ENCODE results near the gene REM1.
A peak's percentile ranks its signal among the peaks of the same experiment; 100 is the strongest.
"Not testable (repeated sequence)": the region's sequence is repeated elsewhere in the genome, so short reads cannot be mapped to it uniquely, and the experiment has no call there.

REM1 gene, protein sequence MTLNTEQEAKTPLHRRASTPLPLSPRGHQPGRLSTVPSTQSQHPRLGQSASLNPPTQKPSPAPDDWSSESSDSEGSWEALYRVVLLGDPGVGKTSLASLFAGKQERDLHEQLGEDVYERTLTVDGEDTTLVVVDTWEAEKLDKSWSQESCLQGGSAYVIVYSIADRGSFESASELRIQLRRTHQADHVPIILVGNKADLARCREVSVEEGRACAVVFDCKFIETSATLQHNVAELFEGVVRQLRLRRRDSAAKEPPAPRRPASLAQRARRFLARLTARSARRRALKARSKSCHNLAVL

DNA sequence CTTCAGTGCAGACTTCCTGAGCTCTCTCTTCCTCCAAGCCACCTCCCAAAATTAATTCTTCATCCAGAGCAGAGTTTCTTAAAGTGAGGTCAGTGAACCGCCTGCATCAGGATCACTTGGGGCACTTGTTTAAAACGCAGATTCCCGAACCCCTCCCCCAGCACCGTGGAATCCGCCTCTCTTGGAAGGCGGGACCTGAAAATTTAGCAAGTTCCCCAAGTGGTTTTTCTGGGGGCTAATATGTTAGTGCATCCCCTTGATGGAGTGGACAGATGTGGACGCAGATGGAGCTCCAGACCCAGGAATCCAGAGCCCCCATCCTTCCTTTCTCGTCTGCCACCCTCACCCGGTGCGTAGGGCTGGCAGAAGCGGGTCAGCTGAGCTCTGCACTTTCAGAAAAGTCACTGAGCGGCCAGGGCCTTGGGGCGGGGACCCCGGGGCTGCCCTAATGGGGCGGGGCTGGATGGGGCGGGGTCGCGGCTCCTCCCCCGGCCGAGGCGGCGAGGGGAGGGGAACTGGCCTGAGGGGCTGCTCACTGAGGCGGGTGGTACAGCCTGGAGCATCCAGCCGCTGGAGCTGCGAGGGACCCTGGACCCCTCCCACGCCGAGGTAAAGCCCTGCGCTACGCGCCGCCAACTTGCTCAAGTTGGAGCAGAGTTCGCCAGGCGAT is at the start of gene REM1, which contains the start of gene DEFB124:
REM1 (plus strand) TSS at position 531 of the 670 bp plus-strand sequence. CDS start 1,158 bp downstream, outside the sequence.
DEFB124 (minus strand) TSS at position 370 of the 670 bp plus-strand sequence. CDS start 2,114 bp downstream, outside the sequence.
- TF ChIP-seq EZH2phosphoT487 (IDR thresholded peaks at IDR 0.05; ENCODE audit: borderline replicate concordance, low read length), result no peak
- TF ChIP-seq, protein P1, sequence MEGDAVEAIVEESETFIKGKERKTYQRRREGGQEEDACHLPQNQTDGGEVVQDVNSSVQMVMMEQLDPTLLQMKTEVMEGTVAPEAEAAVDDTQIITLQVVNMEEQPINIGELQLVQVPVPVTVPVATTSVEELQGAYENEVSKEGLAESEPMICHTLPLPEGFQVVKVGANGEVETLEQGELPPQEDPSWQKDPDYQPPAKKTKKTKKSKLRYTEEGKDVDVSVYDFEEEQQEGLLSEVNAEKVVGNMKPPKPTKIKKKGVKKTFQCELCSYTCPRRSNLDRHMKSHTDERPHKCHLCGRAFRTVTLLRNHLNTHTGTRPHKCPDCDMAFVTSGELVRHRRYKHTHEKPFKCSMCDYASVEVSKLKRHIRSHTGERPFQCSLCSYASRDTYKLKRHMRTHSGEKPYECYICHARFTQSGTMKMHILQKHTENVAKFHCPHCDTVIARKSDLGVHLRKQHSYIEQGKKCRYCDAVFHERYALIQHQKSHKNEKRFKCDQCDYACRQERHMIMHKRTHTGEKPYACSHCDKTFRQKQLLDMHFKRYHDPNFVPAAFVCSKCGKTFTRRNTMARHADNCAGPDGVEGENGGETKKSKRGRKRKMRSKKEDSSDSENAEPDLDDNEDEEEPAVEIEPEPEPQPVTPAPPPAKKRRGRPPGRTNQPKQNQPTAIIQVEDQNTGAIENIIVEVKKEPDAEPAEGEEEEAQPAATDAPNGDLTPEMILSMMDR (IDR thresholded peaks at IDR 0.05; ENCODE audit: low read depth, low read length, poor library complexity, severe bottlenecking), result no peak
- H3K4me3 ChIP-seq (ENCODE audit: low read length), result no peak within 1 kb of the TSS
- H3K27ac ChIP-seq (ENCODE audit: low read depth, low read length), result no peak within 1 kb of the TSS
- no peaks in the 10 kb centered on the region for H3K36me3 ChIP-seq (ENCODE audit: control insufficient read depth, low read length)
- H3K4me1 ChIP-seq (ENCODE audit: control insufficient read depth, low read length), result peaks cover 21% of the 10 kb centered on the region
- no peaks in the 10 kb centered on the region for H3K9me2 ChIP-seq (replicated peaks; ENCODE audit: control insufficient read depth, low read length)
- 0 out of 2 replicates have a peak, but pooled peaks cover 9% of the 10 kb centered on the region for H3K27me3 ChIP-seq (ENCODE audit: control insufficient read depth, low read length)
- H3K9me3 ChIP-seq (ENCODE audit: control insufficient read depth, insufficient read depth, low read length), result no peaks in the 10 kb centered on the region
- H3K79me2 ChIP-seq (ENCODE audit: control insufficient read depth, low read length), result no peaks in the 10 kb centered on the region
- H4K20me1 ChIP-seq (ENCODE audit: control insufficient read depth, insufficient read depth, low read depth, low read length), result no peaks in the 10 kb centered on the region
- no peaks in the 10 kb centered on the region for H3F3A ChIP-seq (ENCODE audit: control insufficient read depth, insufficient read depth)
- H3K4me2 ChIP-seq (ENCODE audit: low read length), result peak within 1 kb of the TSS; percentile 51

DNA sequence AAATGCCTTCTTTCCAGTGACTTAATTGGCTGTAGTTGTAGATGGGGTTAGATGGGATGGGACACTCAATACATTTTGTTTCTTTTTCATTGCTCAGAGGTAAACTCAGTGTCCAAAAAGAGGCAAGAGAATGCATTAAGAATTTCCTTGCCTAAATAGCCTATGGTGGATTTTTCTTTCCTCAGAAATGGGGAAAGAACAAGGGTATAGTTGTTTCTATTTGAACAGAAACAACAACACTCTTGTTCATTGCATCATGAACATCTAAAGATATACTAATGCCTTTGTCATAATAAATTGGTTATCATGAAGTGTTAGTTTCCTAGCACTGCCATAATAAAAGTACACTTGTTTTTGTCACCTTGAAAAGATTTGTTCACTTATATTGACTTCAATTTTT is 49.3 kb upstream of the REM1 start:
- Histone ChIP-seq H3K27ac (ENCODE audit: low read depth, low read length) (no peak overlapping the region), H4K20me1 (ENCODE audit: control insufficient read depth, insufficient read depth, low read depth, low read length) (no peaks in the 10 kb centered on the region), H3K36me3 (ENCODE audit: control insufficient read depth, low read length) (no peaks in the 10 kb centered on the region), H3K9me3 (ENCODE audit: control insufficient read depth, insufficient read depth, low read length) (no peaks in the 10 kb centered on the region), H3K27me3 (ENCODE audit: control insufficient read depth, low read length) (no peaks in the 10 kb centered on the region; the same call in 1 of the 2 replicates), H3K79me2 (ENCODE audit: control insufficient read depth, low read length) (no peaks in the 10 kb centered on the region), H3F3A (ENCODE audit: control insufficient read depth, insufficient read depth) (no peaks in the 10 kb centered on the region), H3K9me2 (replicated peaks; ENCODE audit: control insufficient read depth, low read length) (no peaks in the 10 kb centered on the region), H3K4me2 (ENCODE audit: low read length) (no peak overlapping the region), H3K4me3 (ENCODE audit: low read length) (no peak overlapping the region), H3K4me1 (ENCODE audit: control insufficient read depth, low read length) (no peaks in the 10 kb centered on the region)
- TF ChIP-seq, protein P1 (IDR thresholded peaks at IDR 0.05; ENCODE audit: low read depth, low read length, poor library complexity, severe bottlenecking), result no peak
- no peak for TF ChIP-seq EZH2phosphoT487 (IDR thresholded peaks at IDR 0.05; ENCODE audit: borderline replicate concordance, low read length)

DNA sequence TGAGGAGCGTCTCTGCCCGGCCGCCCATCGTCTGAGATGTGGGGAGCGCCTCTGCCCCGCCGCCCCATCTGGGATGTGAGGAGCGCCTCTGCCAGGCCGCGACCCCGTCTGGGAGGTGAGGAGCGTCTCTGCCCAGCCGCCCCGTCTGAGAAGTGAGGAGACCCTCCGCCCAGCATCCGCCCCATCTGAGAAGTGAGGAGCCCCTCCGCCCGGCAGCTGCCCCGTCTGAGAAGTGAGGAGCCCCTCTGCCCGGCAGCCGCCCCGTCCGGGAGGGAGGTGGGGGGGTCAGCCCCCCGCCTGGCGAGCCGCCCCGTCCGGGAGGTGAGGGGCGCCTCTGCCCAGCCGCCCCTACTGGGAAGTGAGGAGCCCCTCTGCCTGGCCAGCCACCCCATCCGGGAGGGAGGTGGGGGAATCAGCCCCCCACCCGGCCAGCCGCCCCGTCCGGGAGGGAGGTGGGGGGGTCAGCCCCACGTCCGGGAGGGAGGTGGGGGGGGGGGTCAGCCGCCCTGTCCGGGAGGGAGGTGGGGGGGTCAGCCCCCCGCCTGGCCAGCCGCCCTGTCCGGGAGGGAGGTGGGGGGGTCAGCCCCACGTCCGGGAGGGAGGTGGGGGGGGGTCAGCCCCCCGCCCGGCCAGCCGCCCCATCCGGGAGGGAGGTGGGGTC is 48.1 kb upstream of the REM1 start:
- not testable (repeated sequence) for H3K36me3 ChIP-seq (ENCODE audit: control insufficient read depth, low read length); H3K4me2 ChIP-seq (ENCODE audit: low read length); H3K27me3 ChIP-seq (ENCODE audit: control insufficient read depth, low read length); H3K79me2 ChIP-seq (ENCODE audit: control insufficient read depth, low read length); H3K4me3 ChIP-seq (ENCODE audit: low read length); H3K9me2 ChIP-seq (replicated peaks; ENCODE audit: control insufficient read depth, low read length); H3F3A ChIP-seq (ENCODE audit: control insufficient read depth, insufficient read depth); H4K20me1 ChIP-seq (ENCODE audit: control insufficient read depth, insufficient read depth, low read depth, low read length); H3K4me1 ChIP-seq (ENCODE audit: control insufficient read depth, low read length); H3K27ac ChIP-seq (ENCODE audit: low read depth, low read length); H3K9me3 ChIP-seq (ENCODE audit: control insufficient read depth, insufficient read depth, low read length)

DNA sequence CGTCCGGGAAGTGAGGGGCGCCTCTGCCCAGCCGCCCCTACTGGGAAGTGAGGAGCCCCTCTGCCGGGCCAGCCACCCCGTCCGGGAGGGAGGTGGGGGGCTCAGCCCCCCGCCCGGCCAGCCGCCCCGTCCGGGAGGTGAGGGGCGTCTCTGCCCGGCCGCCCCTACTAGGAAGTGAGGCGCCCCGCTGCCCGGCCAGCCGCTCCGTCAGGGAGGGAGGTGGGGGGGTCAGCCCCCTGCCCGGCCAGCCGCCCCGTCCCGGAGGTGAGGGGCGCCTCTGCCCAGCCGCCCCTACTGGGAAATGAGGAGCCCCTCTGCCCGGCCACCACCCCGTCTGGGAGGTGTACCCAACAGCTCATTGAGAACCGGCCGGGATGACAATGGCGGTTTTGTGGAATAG is 47.5 kb upstream of the REM1 start:
- H3K4me2 ChIP-seq (ENCODE audit: low read length); H3K4me1 ChIP-seq (ENCODE audit: control insufficient read depth, low read length): not testable (repeated sequence)

More for the DNA sequence above, 47.5 kb upstream of the REM1 start:
- not testable (repeated sequence) for H3K36me3 ChIP-seq (ENCODE audit: control insufficient read depth, low read length); H3F3A ChIP-seq (ENCODE audit: control insufficient read depth, insufficient read depth); H3K79me2 ChIP-seq (ENCODE audit: control insufficient read depth, low read length); H3K27ac ChIP-seq (ENCODE audit: low read depth, low read length); H3K27me3 ChIP-seq (ENCODE audit: control insufficient read depth, low read length); H3K9me2 ChIP-seq (replicated peaks; ENCODE audit: control insufficient read depth, low read length); H3K9me3 ChIP-seq (ENCODE audit: control insufficient read depth, insufficient read depth, low read length); H4K20me1 ChIP-seq (ENCODE audit: control insufficient read depth, insufficient read depth, low read depth, low read length); H3K4me3 ChIP-seq (ENCODE audit: low read length)

Data from DOHH2 (cell line).